A673 (cell line): ENCODE measurements around the gene PAN2. TPM values are rescaled to one million over a fixed set of nuclear protein-coding genes. Genes with fewer than 3 reads are reported as not detected.
"Not testable (repeated sequence)": the region's sequence is repeated elsewhere in the genome, so short reads cannot be mapped to it uniquely, and the experiment has no call there.

ENCODE experiments used
- BruUV-seq: library from RNA; stranded (reverse); fragments of 400-500 nt; replicated peaks from 2 replicates; lab custom pipeline; 2021; lab: Mats Ljungman, UMichigan
- CTCF ChIA-PET: fragments of 300-600 bp; sonication (Branson Sonifier 250); formaldehyde crosslinking; loops from one replicate; lab custom pipeline; 2022; ENCODE audit warnings: antibody characterized with exemption; lab: Charles Lee
- POLR2A ChIA-PET: fragments of 300-600 bp; sonication (Branson Sonifier 250); formaldehyde crosslinking; loops from one replicate; lab custom pipeline; 2022; ENCODE audit warnings: antibody characterized with exemption; ENCODE audit not compliant: low non-redundant PET; lab: Charles Lee
- DNase-seq: peaks from one replicate; pipeline ENCODE4 v3.0.0-alpha.2; 2015; ENCODE audit warnings: low spot score
- H3K27ac ChIP-seq: fragments of 200-600 bp; sonication (generic); 2 replicates; pipeline ENCODE4 v1.5.1; 2016; ENCODE audit warnings: mixed run types, low read depth, mild to moderate bottlenecking, mixed read lengths, antibody characterized with exemption, low read length; ENCODE audit not compliant: poor library complexity, severe bottlenecking
- H3K27me3 ChIP-seq: fragments of 200-600 bp; sonication (generic); replicated peaks from 2 replicates; pipeline ENCODE4 v1.6.1; 2017; ENCODE audit warnings: mixed run types, low read depth, mild to moderate bottlenecking, mixed read lengths, antibody characterized with exemption, low read length; ENCODE audit not compliant: insufficient read depth, poor library complexity
- H3K36me3 ChIP-seq: fragments of 200-600 bp; sonication (generic); 2 replicates; pipeline ENCODE4 v1.6.1; 2016; ENCODE audit warnings: mixed run types, mild to moderate bottlenecking, mixed read lengths, antibody characterized with exemption, low read length; ENCODE audit not compliant: insufficient read depth, poor library complexity, severe bottlenecking
- H3K4me1 ChIP-seq: fragments of 200-600 bp; sonication (generic); 2 replicates; pipeline ENCODE4 v1.6.1; 2017; ENCODE audit warnings: mixed run types, mild to moderate bottlenecking, mixed read lengths, antibody characterized with exemption, low read length; ENCODE audit not compliant: insufficient read depth, poor library complexity, severe bottlenecking
- H3K4me3 ChIP-seq: fragments of 200-600 bp; sonication (generic); 2 replicates; pipeline ENCODE4 v1.5.1; 2016; ENCODE audit warnings: low read depth, mixed run types, mild to moderate bottlenecking, mixed read lengths, low read length; ENCODE audit not compliant: poor library complexity, severe bottlenecking
- H3K9me3 ChIP-seq: fragments of 200-600 bp; sonication (generic); 2 replicates; pipeline ENCODE4 v1.6.1; 2016; ENCODE audit warnings: mixed run types, low read depth, mild to moderate bottlenecking, mixed read lengths, antibody characterized with exemption, low read length; ENCODE audit not compliant: poor library complexity, severe bottlenecking
- EZH2 ChIP-seq: fragments of 200-600 bp; sonication (generic); IDR thresholded peaks from 2 replicates; pipeline ENCODE4 v1.6.1; 2017; ENCODE audit warnings: borderline replicate concordance, low read depth, mild to moderate bottlenecking, mixed read lengths, antibody characterized with exemption, low read length; ENCODE audit not compliant: poor library complexity, severe bottlenecking
- intact Hi-C: fragments of 100-400 bp; cut with micrococcal nuclease; formaldehyde crosslinking; loops from one replicate; pipeline ENCODE4 v1.10.0; 2022; ENCODE audit not compliant: unreplicated experiment
- total RNA-seq: library from RNA; stranded (reverse); gene quantifications from 2 replicates; pipeline ENCODE4 v1.2.3, GENCODE V29; 2021
- TF ChIP-seq, protein P1 (sequence below): fragments of 300-800, 200-600 bp; sonication (generic); conservative IDR thresholded peaks from 2 replicates; pipeline ENCODE4 v1.5.1; 2017; ENCODE audit warnings: low read depth, mild to moderate bottlenecking, antibody characterized with exemption, low read length, moderate library complexity, mixed read lengths

PAN2 gene
- total RNA-seq, 1 experiment from 2014 or later: 46.3 TPM

DNA sequence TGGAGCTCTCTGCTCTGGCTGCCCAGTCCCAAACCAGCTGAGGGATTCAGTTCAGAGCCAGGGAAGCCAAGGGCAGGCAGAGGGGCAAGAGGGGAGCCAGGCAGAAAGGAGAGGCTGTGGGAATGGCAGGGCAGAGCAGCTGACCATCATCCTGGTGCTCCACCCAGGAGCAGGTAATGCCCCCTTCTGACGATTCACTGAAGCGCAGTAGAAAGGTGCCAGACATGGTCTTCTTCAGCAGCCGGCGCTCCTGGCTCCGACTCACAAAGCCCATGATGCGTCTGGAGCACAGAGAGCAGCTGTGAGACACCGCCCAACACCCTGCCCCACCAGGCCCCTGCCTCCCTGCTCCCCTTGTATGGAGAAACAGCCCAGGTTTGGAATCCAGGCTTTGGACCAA lies 12.9 kb upstream of the PAN2 start:
- H3K4me3 ChIP-seq: no peak overlapping the region
- no TSS peak for BruUV-seq
- ChIA-PET CTCF (no interaction called here), POLR2A (interaction anchor here (0.7 kb wide), 1 partner anchor 30 kb away, joined by 4 read pairs; no protein-coding TSS in a partner anchor)
- intact Hi-C loops: no loop called here
- TF ChIP-seq EZH2: no peak
- TF ChIP-seq, protein P1, sequence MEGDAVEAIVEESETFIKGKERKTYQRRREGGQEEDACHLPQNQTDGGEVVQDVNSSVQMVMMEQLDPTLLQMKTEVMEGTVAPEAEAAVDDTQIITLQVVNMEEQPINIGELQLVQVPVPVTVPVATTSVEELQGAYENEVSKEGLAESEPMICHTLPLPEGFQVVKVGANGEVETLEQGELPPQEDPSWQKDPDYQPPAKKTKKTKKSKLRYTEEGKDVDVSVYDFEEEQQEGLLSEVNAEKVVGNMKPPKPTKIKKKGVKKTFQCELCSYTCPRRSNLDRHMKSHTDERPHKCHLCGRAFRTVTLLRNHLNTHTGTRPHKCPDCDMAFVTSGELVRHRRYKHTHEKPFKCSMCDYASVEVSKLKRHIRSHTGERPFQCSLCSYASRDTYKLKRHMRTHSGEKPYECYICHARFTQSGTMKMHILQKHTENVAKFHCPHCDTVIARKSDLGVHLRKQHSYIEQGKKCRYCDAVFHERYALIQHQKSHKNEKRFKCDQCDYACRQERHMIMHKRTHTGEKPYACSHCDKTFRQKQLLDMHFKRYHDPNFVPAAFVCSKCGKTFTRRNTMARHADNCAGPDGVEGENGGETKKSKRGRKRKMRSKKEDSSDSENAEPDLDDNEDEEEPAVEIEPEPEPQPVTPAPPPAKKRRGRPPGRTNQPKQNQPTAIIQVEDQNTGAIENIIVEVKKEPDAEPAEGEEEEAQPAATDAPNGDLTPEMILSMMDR: 0 out of 2 replicates have a peak, but pooled peaks have one; percentile 20
- peaks cover 33% of the 10 kb centered on the region for H3K36me3 ChIP-seq
- no peak for DNase-seq
- H3K9me3 ChIP-seq: no peaks in the 10 kb centered on the region
- H3K27me3 ChIP-seq: no peaks in the 10 kb centered on the region
- no peak overlapping the region for H3K27ac ChIP-seq
- H3K4me1 ChIP-seq: no peaks in the 10 kb centered on the region

GRCh38 chr12:56342290-56342689 lies 8.5 kb upstream of the PAN2 start:
- H3K4me3 ChIP-seq, H3K27ac ChIP-seq, H3K4me1 ChIP-seq, H3K36me3 ChIP-seq, POLR2A ChIA-PET, intact Hi-C loops, H3K27me3 ChIP-seq, H3K9me3 ChIP-seq, DNase-seq: not testable (repeated sequence)
- CTCF ChIA-PET: interaction anchor here (0.6 kb wide), 1 partner anchor 10 kb away, joined by 5 read pairs; no protein-coding TSS in a partner anchor
- TSS peak; percentile 39 for BruUV-seq

GRCh38 chr12:56341616-56342015 lies 7.8 kb upstream of the PAN2 start:
- no peak overlapping the region for H3K4me3 ChIP-seq
- H3K27me3 ChIP-seq: no peaks in the 10 kb centered on the region
- peaks cover 3% of the 10 kb centered on the region for H3K36me3 ChIP-seq
- BruUV-seq: no TSS peak
- intact Hi-C loops: no loop called here
- POLR2A ChIA-PET: no interaction called here
- no peak for TF ChIP-seq EZH2
- TF ChIP-seq, protein P1: no peak
- no peak for DNase-seq
- CTCF ChIA-PET: no interaction called here
- H3K27ac ChIP-seq: no peak overlapping the region
- H3K4me1 ChIP-seq: no peaks in the 10 kb centered on the region
- no peaks in the 10 kb centered on the region for H3K9me3 ChIP-seq

DNA sequence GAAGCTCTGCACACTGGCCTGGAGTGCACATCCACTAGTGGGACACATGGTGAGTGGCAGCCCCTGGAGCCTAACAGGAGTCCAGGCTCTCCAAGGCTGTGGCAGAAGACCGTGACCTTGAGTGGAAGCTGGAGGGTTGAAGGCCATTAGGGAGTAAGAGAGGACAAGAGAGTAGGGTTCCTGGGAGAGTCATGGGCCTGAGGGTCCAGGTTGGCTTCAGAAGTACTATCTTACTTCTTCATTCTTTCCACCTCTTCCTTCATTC lies 5.3 kb upstream of the PAN2 start:
- POLR2A ChIA-PET: no interaction called here
- H3K4me3 ChIP-seq: no peak overlapping the region
- no TSS peak for BruUV-seq

More for the DNA sequence above, 5.3 kb upstream of the PAN2 start:
- no peaks in the 10 kb centered on the region for H3K9me3 ChIP-seq
- no peak overlapping the region for H3K27ac ChIP-seq
- TF ChIP-seq, protein P1: no peak
- no peak for TF ChIP-seq EZH2
- H3K27me3 ChIP-seq: no peaks in the 10 kb centered on the region
- CTCF ChIA-PET: no interaction called here
- no peak for DNase-seq
- intact Hi-C loops: no loop called here
- peaks cover 1% of the 10 kb centered on the region for H3K36me3 ChIP-seq
- no peaks in the 10 kb centered on the region for H3K4me1 ChIP-seq
